GM12878 (cell line): ENCODE measurements around the gene LMTK2. TPM values are rescaled to one million over a fixed set of nuclear protein-coding genes. Genes with fewer than 3 reads are reported as not detected.

Source experiments
- CEBPB ChIP-seq, 2 experiments: fragments of 150-350 bp in 1 of 2; IDR thresholded peaks; 2 replicates each; pipeline ENCODE4 v1.6.1; 2012 to 2014; ENCODE audit warnings: low read depth in 2 of 2, low read length in 2 of 2, borderline replicate concordance in 1 of 2, inconsistent platforms in 1 of 2
- IRF5 ChIP-seq: fragments of 450-650 bp; IDR thresholded peaks from 2 replicates; pipeline ENCODE4 v1.6.1; 2017; ENCODE audit warnings: borderline replicate concordance
- POU2F2 ChIP-seq: IDR thresholded peaks from 3 replicates; pipeline ENCODE4 v1.6.1; 2011; ENCODE audit warnings: low read depth, mild to moderate bottlenecking, low read length, borderline replicate concordance
- YBX1 ChIP-seq: fragments of 450-650 bp; IDR thresholded peaks from 2 replicates; pipeline ENCODE4 v1.6.1; 2016; ENCODE audit warnings: antibody characterized with exemption
- ZNF592 ChIP-seq: fragments of 450-650 bp; IDR thresholded peaks from 2 replicates; pipeline ENCODE4 v1.6.1; 2017; ENCODE audit warnings: mild to moderate bottlenecking, moderate library complexity
- ZNF622 ChIP-seq: fragments of 450-650 bp; IDR thresholded peaks from 2 replicates; pipeline ENCODE4 v1.6.1; 2017; ENCODE audit warnings: mild to moderate bottlenecking, inconsistent platforms
- polyA plus RNA-seq, 11 experiments: library from polyadenylated mRNA; depleted of rRNA in 4 of 11; unstranded in 6 of 11; stranded (reverse) in 5 of 11; fragments of >200 nt; fragmentation: Nextera tagmentation in 4 of 11; fragmentation: Illumina TruSeq in 1 of 11; extraction: Ambion mirVana in 4 of 11; extraction: Trizol in 1 of 11; gene quantifications; 1 replicate in 1 of 11; 2 replicates in 10 of 11; pipeline versions ENCODE4 v1.2.1 to v1.2.3, GENCODE V29; 2011 to 2016; ENCODE audit warnings: inconsistent platforms in 2 of 11, missing spikeins in 2 of 11, low read depth in 1 of 11
- total RNA-seq, 4 experiments: library from RNA; depleted of rRNA in 3 of 4; stranded (reverse); fragments of >200 nt in 3 of 4; fragmentation: Illumina TruSeq in 1 of 4; extraction: Trizol in 1 of 4; gene quantifications; 2 replicates each; pipeline versions ENCODE4 v1.2.1 to v1.2.3, GENCODE V29; 2013 to 2021

Gene LMTK2
- total and polyA plus RNA-seq, 10 of the 15 experiments (the other 5 are each of a cell fraction or from before 2014, with no cell fraction given), result 0.68 to 8.7 (median 4.6) TPM

GRCh38 chr7:98192781-98193457 is 86.3 kb downstream of the LMTK2 start (continued):
- TF ChIP-seq IRF5 (no peak), ZNF592 (no peak), YBX1 (no peak), CEBPB (IDR thresholded peaks at IDR 0.05; ENCODE audit: borderline replicate concordance in 1 of 2, low read depth in 2 of 2, low read length in 2 of 2) (no peak), ZNF622 (no peak), POU2F2 (no peak)
- TF ChIP-seq, all 136 proteins: peak for 0
